ENCODE measurements around the gene HELZ.

HELZ gene

DNA sequence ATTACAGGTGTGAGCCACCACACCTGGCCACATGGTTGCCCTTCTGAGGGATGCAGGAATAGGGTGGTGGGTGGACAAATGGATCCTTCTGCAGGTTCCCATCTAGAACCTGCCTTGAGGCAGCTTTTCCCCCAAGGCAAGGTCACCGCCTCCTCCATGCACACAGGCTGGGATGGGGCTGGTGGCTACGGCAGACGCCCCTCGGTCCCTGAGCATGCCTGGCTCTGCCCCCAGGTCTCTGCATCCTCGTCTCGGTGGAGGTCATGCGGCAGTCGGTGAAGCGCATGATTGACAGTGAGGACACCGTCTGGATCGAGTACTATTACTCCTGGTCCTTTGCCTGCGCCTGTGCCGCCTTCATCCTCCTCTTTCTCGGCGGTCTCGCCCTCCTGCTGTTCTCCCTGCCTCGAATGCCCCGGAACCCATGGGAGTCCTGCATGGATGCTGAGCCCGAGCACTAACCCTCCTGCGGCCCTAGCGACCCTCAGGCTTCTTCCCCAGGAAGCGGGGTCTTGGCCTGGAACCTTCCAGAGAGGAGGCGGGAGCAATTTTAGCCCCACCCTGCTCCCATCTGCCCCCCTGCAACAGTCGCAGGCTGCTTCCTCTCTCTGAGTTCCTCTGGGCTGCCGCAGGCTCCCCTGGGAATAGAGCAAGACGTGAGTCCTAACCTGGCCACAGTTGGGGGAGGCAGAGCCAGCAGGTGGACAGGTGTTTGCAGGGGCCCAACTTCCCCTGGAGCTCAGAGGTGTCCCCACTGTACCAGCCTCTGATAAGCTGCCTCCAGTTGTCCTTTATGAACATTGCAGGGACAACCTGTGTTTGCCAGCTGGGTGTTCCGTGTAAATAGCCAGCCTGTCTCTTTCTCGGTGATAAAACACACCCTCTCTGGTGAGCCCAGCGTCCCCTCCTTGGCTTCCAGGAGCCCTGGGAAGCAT lies 188.9 kb downstream of the HELZ start:
- no peak for TF ChIP-seq ZNF274 (IDR thresholded peaks at IDR 0.05; ENCODE audit: low read depth, low read length)
- no peak overlapping the region for H3K4me3 ChIP-seq (ENCODE audit: low read length)

DNA sequence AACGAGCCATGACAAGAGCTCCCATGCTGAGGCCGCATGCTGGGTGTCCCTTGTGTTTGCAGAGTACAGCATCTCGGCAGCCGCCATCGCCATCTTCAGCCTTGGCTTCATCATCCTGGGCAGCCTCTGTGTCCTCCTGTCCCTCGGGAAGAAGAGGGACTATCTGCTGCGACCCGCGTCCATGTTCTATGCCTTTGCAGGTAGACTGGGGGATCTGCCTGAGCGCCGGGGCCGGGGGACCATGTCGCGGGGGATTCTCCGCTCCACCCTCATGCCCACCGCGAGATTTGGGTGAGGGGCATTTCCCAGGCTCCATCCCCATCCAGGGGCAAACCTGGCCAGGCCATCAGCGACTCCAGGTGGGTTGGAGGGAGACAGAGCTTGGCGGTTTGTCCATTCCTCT lies 190.0 kb downstream of the HELZ start:
- H3K4me3 ChIP-seq (ENCODE audit: low read length), result no peak overlapping the region
- no peak for TF ChIP-seq ZNF274 (IDR thresholded peaks at IDR 0.05; ENCODE audit: low read depth, low read length)

DNA sequence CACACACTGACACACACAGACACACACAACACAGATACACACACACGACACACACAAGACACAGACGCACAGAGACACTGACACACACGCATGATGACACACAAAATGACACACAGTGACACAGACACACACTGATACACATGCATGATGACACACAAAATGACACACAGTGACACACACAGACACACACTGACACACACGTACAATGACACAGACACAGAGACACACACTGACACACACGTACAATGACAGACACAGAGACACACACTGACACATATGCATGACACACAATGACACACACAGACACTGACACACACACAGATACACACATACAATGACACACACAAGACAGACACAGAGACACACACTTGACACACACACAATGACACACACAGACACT lies 190.4 kb downstream of the HELZ start:
- no peak overlapping the region for H3K4me3 ChIP-seq (ENCODE audit: low read length)
- no peak for TF ChIP-seq ZNF274 (IDR thresholded peaks at IDR 0.05; ENCODE audit: low read depth, low read length)

DNA sequence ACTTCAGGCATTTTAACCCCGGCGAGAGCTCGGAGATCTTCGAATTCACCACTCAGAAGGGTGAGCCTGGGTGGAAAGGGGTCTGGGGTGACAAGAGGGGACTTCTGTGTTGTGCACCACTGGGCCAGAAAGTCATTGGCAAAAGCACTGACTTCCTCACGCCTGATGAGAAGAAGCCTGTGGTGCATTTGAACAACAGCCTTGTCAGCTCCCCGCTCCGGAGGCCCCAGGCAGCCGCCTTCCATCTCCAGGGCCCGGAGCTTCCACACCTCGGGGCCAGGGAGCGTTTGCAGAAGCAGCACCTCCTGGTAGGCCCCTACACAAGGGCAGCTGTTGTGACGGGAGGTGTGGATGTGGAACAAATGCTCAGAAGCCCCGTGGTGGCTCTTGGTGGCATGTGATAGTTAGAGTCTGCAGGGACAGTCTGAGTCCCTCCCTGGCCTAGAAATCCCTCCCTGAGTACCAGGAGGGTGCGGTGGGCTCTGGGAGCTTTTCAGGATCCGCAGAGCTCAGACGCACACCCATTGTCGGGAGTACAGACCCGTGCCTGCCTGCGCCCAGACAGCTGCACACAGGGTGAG lies 190.9 kb downstream of the HELZ start:
- no peak for TF ChIP-seq ZNF274 (IDR thresholded peaks at IDR 0.05; ENCODE audit: low read depth, low read length)
- no peak overlapping the region for H3K4me3 ChIP-seq (ENCODE audit: low read length)

DNA sequence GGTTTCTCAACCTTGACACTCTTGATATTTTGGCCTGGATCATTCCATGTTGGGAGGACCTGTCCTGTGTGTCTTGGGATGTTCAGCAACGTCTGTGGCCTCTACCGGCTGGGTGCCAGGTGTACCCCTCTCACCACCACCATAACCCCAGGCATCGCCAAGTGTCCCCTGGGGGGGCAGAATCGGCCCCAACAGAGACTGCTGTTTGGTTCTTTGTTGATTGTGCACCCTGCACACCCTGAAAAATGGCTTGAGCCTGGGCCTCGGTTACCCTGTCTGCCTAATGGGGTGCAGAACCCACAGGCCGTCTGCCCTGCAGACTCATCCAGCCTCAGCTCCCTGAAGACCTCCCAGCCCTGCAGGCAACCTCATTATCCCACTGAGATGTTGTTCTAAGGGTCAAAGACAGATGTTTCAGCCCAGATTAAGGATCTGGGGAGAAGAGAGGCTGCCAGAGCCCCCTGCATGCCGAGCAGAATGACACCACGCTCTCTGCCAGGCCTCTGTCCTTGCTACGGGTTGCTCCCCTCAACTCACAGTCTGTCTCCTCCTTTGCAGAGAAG lies 191.5 kb downstream of the HELZ start:
- H3K4me3 ChIP-seq (ENCODE audit: low read length), result no peak overlapping the region
- no peak for TF ChIP-seq ZNF274 (IDR thresholded peaks at IDR 0.05; ENCODE audit: low read depth, low read length)

DNA sequence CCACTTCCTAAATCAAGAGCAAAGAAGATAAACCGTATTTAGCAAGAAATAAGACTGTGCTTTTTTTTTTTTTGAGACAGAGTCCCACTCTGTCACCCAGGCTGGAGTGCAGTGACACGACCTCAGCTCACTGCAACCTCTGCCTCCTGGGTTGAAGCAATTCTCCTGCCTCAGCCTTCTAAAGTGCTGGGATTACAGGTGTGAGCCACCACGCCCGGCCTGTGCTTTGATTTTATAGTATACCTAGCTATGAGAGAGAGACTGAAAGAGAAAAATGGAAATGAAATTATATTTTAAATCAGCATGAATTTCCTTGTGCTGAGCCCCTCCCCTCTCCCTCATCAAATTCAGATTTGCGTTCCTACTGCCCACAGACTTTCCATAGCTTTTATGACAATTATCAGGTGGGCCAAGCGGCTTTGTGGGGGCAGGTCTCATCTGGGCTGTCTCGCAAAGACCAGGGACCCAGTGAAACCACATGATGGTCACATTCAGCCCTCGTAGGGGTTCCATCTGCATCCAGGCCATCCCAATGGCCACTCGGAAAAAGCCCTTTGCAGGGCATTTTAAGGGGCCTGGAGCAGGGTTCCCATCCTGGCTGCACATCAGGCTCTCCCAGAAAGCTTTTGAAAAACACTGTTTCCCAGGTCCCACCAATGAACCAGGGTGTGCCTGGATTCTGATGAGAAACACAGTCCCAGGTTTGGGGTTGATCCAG lies 192.1 kb downstream of the HELZ start:
- H3K4me3 ChIP-seq (ENCODE audit: low read length), result no peak overlapping the region
- no peak for TF ChIP-seq ZNF274 (IDR thresholded peaks at IDR 0.05; ENCODE audit: low read depth, low read length)

DNA sequence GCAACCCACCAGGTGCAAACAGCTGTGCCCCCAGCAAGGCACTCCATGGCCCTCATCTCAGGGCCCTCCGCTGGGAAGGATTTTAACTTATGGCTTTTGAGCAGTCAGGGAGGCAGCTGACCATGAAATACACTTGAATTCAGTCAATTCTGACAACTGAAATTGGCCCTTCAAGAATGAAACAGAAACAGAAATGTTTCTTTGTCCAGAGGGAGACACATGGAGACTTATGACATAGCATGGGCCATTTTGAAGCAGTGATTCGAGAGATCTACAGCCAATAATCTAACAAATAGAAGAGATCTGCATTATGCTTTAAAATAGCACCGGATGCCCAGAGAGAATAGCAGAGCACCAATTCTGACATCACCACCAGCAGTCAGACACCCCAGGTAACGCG lies 193.2 kb downstream of the HELZ start:
- TF ChIP-seq ZNF274 (IDR thresholded peaks at IDR 0.05; ENCODE audit: low read depth, low read length), result no peak
- no peak overlapping the region for H3K4me3 ChIP-seq (ENCODE audit: low read length)

DNA sequence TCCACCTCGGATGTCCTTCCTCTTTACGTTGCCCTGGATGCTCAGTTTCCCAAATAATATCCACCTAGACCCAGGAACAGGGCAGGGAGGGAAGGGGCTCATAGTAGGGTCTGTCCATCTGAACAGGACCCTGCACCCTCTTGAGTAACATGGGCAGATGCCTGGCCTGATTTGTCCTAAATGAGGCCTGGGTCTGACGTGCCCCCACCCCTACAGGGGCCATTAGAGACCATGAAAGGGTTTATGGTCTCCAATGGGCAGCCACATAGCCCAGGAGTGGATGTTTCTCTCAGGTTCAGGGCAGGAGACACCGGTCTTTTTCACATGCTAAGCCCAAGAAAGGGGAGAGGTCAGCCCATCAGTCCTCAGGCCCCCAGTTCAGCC lies 193.8 kb downstream of the HELZ start:
- H3K4me3 ChIP-seq (ENCODE audit: low read length), result no peak overlapping the region
- no peak for TF ChIP-seq ZNF274 (IDR thresholded peaks at IDR 0.05; ENCODE audit: low read depth, low read length)

DNA sequence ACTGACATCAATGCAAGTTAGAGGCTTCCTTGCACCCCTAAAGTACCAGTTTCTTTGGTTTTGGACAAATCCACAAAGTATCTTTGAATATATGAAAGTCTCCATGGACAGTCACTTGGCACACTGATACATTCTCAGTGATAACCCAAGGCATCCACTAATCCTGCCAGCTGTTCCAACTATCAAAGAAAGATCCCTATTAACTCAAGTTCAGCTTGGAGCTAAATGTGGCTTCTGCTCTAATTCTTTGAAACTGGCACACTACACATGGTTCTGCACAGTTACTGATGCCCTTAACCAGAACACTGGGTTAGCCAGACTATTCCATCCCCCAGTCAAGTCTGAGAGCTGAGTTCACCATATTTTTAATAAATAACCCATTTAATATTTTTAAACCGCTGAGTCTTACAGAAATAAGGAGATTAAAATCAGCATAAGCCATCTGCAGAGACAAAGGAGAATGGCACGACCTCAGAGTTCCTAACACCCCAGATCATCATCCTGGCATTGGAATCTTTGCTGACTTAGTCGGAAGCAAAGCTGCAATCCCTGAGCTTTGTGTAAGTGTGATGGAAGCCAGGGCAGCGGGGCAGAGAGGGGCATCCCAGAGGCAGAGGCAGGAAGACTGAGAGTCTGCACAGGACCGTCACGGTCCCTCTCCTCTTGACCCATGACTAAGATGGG lies 194.4 kb downstream of the HELZ start:
- no peak for TF ChIP-seq ZNF274 (IDR thresholded peaks at IDR 0.05; ENCODE audit: low read depth, low read length)
- H3K4me3 ChIP-seq (ENCODE audit: low read length), result no peak overlapping the region

DNA sequence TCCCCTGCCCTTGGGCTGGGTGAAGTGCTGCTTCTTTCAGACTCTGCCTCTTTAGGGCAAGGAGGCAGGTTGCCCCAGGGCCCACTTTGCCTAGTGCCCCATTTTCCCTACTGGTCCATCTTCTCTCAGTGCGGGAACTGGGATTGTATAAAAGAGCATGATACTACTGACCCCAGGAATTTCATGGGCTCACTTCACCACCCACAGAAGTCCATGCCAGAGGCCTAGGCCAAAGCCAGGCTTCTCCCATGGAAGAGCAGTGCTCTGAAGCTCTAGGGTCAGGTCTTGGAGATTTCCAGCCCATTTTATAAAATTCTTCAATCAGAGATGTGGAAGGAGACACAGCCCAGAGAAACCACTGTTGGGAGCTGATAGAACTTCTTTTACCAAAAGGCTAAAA lies 194.9 kb downstream of the HELZ start:
- no peak for TF ChIP-seq ZNF274 (IDR thresholded peaks at IDR 0.05; ENCODE audit: low read depth, low read length)
- no peak overlapping the region for H3K4me3 ChIP-seq (ENCODE audit: low read length)

DNA sequence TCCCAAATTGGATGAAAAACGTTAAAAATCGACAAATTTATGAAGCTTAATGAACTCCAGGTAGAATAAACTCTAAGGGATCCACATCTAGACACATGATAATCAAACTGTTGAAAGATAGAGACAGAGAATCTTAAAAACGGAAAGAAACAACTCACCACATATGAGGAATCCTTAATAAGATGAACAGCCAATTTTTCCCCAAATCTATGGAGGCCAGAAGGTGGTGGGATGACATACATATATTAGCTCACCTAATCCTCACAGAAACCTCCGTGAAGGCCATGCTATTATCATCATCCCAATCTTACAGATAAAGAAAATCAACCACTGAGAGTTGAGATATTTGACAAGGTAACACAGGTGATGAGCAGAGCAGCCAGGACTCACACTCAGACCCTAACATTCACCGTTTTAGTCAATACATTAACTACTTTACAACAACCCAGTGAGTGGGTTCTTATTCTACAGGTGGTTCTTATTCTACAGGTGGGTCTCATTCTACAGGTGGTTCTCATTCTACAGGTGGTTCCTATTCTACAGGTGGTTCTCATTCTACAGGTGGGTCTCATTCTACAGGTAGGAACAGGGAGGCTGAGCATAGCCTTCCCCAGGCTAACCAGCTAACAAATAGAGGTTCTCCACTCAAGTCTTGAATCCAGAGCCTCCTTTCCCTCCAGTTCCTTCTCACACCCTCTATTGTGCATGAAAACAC lies 195.8 kb downstream of the HELZ start:
- TF ChIP-seq ZNF274 (IDR thresholded peaks at IDR 0.05; ENCODE audit: low read depth, low read length), result no peak

DNA sequence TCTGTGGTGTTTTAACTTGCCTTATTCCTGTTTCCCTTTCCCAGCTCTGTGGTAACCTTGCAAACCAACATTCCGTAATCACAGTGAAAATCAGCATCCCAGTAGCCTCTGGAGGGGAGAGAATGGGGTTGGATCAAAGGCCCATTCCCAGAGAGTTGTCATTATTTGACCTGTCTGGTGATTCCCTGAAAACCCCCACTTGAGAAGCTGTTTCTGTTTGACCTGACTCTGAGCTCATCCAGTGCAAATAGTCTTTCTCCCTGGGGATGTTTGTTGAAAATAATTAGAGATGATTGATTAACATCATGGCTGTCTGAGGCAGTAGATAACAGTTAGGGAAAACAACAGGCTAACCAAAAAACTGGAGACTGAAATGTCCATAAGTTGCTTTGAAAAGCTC lies 197.6 kb downstream of the HELZ start:
- no peak overlapping the region for H3K4me3 ChIP-seq (ENCODE audit: low read length)
- TF ChIP-seq ZNF274 (IDR thresholded peaks at IDR 0.05; ENCODE audit: low read depth, low read length), result no peak

More for the DNA sequence above, 195.8 kb downstream of the HELZ start:
- no peak overlapping the region for H3K4me3 ChIP-seq (ENCODE audit: low read length)

DNA sequence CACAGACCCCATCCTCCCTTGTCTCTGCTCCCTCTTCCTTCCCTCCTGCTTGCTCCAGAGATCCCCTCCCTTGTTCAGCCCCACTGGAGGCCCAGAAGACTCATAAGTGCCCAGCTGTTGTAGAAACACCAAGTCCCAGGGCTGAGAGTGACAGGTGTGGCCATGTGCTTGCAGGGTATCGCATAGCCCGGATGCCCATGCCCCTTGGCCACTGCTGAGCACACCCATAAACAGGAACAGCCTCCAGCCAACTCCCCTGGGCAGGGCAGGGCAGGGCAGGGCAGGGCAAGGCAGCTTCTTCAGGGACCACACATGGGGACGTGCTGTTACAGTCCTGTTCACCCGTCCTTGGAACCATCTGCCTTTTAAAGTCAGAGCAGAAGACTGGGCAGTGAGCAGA lies 198.6 kb downstream of the HELZ start:
- H3K4me3 ChIP-seq (ENCODE audit: low read length), result no peak overlapping the region
- no peak for TF ChIP-seq ZNF274 (IDR thresholded peaks at IDR 0.05; ENCODE audit: low read depth, low read length)

Measured in GM08714 (cell line).